Sciatic nerve (tissue), 2 donors: ENCODE results near the gene LDLRAD4. TPM values are rescaled to one million over a fixed set of nuclear protein-coding genes. Genes with fewer than 3 reads are reported as not detected.
"Not testable (repeated sequence)": the region's sequence is repeated elsewhere in the genome, so short reads cannot be mapped to it uniquely, and the experiment has no call there.

ENCODE experiments used
- ATAC-seq: fragments of 200-7000 bp; cut with Tn5 transposase; one replicate; pipeline ENCODE4 v1.9.1; 2020; ENCODE audit warnings: mild to moderate bottlenecking, moderate library complexity
- DNase-seq: peaks from one replicate; pipeline ENCODE4 v3.0.0-alpha.2; 2020; ENCODE audit warnings: low spot score
- intact Hi-C: fragments of 100-400 bp; cut with DNase I; formaldehyde crosslinking; loops from one replicate; pipeline ENCODE4 v1.14.2; 2022
- total RNA-seq: library from RNA; stranded (reverse); fragmentation: NEBNext Ultra II Directional; extraction: Animal tissue kit (Norgen Biotek cat#: 25700); gene quantifications from one replicate; pipeline ENCODE4 v1.2.1, GENCODE V29; 2021
- donor health status: DM: no; HTN: no; CAD: no.
- donor health status: DM: no; HTN: no; CAD: no.

Gene LDLRAD4
- total RNA-seq, 1 donor from 2014 or later: 27.1 TPM

DNA sequence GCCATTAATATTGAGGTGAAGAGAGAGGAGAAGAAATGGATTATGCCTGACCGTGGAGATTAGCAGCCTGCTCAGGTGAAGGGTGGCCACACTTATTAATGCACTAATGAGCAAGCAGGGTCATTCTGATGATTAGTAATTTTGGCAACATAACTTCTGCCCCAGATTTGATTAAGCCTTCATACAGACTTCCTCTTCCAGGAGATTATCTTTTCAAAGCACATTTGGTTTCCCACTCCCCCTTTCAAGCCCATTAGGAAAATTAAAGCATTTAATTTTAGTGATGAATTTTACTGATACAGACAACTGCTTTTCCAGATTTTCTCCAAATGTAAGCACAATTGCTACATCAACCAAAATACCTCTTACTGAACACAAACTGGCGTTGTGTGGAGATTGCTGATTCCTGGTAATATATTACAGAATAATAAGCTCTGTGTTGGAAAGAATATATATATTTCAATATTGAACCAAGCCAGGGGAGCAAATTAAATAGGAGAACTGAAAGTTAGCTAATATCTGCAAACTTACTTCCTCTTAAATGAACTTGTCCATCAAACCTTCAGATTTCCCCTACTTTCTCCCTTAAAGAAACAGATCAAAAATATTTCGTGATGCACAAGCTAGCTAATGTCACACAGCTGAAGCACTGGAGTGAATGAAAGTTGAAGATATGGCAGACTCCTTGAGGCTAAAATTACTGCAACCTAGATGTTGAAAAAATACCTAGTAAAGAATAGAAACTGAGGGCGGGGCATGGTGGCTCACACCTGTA, 367.0 kb downstream of the LDLRAD4 start:
- no peak for ATAC-seq
- DNase-seq: no peak
- intact Hi-C loops: no loop called here

DNA sequence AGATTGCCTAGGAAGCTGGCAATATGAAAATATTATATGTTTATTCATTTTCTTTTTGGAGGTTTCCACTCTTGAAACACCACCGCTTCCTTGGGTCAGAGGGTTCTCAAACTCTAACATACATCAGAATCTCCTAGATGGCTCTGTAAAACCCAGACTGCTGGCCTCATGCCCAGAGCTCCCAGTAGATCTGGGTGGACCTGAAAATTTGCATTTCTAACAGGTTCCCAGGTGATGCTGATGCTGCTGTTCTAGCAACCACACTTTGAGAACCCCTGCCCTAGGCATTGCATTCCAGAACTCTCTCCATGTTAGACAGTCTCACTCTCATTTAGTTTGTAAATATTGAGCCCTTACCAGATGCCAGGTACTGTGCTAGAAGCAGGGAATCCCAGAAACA, 368.4 kb downstream of the LDLRAD4 start:
- intact Hi-C loops: no loop called here
- DNase-seq (no peak), ATAC-seq (no peak)

DNA sequence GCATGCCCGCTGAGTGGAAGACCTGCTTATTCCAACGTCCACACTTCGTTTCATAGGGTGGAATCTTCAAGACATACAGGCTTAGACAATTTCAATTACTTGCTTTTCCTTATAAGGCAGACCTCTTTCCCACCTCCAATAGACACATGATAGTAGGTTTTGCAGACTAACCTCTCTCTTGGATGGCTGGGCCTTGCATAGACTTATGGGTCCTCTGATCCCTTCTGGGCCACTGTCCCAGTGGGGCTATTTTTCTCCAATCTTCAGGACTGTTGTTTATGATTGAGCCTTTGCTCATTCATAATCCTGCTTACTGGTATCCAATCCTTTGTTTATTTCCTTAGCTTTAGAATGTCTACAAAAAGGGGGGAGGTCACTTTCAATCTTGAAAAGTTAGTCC, 368.9 kb downstream of the LDLRAD4 start:
- ATAC-seq (no peak), DNase-seq (no peak)
- intact Hi-C loops: no loop called here

DNA sequence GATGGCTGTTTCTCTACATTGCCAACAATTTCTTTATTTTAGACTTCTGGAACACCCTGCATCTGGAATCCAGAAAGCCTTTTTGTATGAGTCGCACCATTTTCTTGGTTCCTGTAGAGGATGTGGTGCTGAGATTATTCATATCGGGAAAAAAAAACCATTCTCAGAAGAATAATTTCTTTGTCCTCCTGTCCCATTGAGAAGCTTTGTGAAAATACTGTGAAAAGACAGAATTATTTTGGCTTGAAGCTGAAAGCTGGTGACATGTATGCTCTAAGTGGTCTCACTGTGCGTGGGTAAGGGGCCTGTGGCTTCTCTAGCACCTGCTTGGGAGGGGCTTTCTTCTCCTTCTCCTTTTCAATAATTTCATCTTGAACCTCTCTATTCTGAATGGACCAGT, 369.4 kb downstream of the LDLRAD4 start:
- no peak for DNase-seq
- intact Hi-C loops: no loop called here
- no peak for ATAC-seq

DNA sequence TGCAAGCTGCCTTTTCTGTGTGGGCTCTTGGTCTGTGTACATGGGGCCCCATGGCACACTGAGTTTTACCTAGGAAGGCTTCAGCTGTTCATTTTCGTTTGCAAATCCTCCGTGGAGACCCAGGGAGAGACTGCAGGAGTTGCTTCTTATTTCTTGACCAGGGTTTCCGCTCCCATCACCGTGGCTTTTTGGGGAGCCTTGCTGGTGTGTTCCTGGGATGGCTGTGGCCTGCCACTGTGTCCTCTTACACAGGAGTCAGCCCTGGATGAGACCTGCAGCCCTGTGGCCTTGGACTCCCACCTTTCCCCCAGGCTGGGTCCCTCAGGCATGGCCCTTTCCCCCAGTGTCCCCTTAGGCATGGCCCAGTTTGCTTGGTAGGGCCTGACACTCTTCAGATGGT, 370.8 kb downstream of the LDLRAD4 start:
- intact Hi-C loops: no loop called here
- ATAC-seq (no peak), DNase-seq (no peak)

DNA sequence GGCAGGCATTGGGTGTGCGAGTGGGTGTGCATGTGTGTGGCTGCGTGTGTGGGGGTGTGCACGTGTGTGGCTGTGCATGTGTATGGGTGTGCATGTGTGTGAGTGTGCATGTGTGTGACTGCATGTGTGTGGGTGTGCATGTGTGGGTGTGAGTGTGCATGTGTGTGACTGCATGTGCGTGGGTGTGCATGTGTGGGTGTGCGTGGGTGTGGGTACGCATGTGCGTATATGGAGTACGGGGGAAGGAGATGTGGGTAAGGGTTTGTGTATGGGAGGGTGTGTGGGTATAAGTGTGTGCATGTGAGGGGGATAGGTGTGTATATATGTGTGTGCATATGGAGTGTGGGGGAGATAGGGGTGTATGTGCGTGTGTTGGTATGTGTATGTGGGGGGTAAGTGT, 371.4 kb downstream of the LDLRAD4 start:
- intact Hi-C loops: no loop called here
- ATAC-seq (no peak), DNase-seq (no peak)

DNA sequence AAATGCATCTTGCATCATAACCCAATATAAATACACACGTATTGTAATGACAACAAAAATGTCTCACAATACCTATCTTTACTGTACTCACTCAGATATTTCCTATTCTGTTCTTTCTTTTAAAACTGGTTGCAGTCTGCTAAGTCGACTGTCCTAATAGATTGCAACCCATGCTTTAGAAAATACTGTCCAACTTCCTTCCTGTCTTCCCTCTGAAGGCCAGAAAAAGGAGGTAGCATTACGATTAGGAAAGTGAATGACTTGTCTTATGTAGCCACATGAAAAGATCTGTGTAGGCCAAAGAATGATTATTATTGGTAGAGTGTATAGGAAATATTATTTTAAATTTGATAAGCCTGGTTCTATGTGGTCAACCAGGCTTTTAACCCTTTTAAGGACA, 373.7 kb downstream of the LDLRAD4 start:
- no peak for DNase-seq
- intact Hi-C loops: no loop called here
- no peak for ATAC-seq

DNA sequence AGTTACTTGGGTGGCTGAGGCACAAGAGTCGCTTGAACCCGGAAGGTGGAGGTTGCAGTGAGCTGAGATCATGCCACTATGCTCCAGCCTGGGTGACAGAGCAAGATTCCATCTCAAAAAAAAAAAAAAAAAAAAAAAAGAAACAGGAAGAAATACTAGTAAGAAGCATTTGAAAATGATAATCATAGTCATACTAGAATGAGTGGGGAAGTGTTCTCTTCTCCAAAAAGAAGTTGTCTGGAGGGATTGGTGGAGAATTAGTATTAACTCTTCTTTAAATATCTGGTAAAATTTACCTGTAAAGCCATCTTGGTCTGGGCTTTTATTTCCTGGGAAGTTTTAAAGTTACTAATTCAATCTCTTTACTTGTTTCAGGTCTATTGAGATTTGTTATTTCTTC, 376.0 kb downstream of the LDLRAD4 start:
- DNase-seq (no peak), ATAC-seq (no peak)
- intact Hi-C loops: no loop called here

DNA sequence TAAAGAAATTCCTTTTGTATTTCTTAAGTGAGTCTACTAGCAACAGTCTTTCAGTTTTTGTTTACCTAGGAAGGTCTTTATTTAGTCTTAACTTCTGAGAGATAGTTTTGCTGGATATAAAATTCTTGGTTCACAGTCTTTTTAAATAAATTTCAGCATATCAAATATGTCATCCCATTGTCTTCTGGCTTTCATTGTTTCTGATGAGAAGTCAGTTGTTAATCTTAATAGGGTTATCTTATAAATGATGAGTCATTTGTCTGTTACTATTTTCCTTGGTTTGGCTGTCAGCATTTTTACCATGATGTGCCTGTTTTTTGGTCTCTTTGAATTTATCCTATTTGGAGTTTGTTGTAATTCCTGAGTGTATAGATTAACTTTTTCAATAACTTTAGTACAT, 378.5 kb downstream of the LDLRAD4 start:
- intact Hi-C loops: no loop called here
- ATAC-seq (no peak), DNase-seq (no peak)

DNA sequence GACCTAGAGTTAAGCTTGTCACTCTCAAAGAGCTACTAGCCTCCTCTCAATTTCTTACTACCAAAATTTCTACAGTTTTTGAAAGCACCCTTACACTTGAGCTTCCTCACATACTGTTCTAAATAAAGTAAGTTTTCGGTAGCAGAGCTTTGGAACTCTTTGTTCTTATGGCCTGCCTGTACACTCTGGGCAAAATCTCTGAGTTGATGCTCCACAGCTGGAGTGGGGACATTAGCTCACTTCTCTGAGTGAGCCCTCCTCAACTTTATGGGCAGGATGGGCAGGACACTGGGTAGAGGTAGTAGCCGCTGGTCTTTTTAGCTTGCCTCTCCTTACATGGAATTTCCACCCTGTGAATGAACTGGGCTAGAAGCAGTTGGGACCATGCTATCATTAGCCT, 380.0 kb downstream of the LDLRAD4 start:
- no peak for ATAC-seq
- DNase-seq: no peak
- intact Hi-C loops: no loop called here

DNA sequence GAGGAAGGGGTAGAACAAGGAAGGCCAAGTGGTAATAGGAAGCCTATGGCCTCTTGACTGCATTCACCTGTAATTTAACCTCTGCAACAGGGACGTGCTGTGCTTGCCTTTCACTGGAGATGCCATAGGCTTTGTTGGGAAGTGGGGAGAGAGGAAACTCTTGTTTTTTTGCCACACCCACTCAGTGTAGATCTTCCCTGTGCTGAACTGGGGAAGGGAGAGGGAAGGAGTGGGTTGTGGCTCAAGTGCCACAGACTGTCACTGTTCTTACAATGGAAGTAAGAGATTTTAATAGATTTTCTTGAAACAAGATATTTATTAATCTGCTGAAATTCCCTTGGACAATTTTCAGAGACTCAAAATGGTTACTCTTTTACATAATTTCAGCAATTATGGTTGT, 380.5 kb downstream of the LDLRAD4 start:
- intact Hi-C loops: no loop called here
- no peak for DNase-seq
- no peak for ATAC-seq

DNA sequence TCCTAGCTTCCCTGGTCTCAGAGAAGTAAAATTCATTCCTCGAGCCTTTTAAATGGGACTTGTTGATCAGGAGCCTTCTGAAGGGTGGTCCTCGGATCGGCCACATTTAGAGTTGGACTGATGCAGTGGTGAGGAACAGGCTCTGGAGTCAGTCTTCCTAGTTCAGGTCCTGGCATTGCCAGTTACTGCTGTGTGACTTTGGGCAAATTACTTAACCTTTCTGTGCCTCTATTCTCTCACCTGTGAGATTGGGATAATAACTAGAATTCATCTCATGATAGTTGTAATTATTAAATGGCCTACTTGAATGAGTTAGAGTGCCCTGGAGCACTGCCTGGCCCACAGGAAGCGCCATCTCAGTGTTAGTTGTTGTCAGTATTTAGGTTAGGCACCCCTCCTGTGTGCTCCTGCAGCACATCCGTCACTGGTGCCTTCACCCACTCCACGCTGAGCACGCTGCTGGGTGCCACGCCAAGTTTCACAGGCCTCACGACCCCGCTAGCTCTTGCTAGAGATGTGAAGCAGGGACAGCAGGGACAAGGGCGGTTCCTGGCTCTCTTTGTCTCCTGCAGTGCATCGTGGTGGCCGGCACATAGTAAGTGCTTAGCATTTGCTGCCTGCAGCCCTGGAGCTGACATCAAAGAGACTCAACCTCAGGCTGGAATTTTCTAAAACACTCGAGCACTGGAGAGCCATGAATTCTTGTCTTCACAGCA, 384.9 kb downstream of the LDLRAD4 start:
- no peak for DNase-seq
- ATAC-seq: no peak
- intact Hi-C loops: no loop called here

DNA sequence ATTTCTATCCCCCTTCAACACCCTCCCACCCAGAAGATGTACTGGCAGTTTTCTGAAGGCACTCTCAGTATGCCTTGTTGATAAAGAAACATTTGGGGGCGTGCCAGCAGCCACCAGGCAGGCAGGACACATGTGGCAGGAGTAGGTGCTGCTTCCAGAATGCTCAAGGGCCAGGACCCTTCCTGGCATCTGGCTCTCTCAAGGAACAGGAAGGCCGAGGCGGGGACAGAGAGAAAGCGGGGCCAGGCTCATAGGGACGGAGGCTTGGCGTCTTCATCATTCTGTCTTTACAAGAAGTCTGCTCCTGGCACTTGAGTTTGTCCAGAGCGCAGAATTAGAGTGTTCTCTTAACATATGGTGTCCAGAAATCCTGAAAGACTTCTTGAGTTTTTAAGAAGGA, 386.2 kb downstream of the LDLRAD4 start:
- no peak for ATAC-seq
- intact Hi-C loops: no loop called here
- DNase-seq: no peak

DNA sequence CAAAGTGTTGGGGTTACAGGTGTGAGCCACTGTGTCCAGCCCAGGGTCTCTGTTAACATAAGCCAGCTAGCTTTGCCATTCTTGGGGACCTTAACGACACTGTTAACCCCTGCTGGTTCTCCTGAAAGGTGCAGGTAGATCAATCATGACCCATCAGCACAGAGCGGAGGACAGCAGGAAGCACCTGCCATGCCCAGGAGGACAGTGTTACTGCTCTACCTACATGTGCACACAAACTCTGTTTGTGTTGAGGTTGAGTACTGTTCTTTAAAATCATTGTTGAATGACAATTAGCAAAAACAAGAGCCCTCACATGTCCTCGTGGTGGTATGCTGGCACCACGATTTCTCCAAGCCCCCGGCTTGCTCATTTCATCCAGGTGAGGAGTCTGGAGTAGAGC, 386.9 kb downstream of the LDLRAD4 start:
- intact Hi-C loops: no loop called here
- DNase-seq (no peak), ATAC-seq (no peak)

DNA sequence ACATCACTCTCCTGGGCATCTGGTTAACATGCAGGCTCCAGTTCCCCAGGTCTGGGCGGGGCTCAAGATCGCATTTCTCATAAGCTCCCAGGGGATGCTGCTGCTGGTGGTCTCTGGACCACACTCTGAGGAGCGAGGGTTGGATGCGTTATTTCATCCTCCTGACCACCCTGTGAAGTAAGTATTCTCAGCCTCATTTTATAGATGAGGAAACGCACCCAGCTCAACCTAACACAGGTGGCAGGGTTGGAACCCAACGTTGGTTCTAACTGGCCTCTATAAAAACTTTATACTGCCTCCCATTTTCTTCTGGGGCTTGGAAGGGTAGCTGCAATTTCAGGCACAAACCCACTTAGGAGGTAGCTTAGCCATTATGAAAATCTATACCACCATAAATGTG, 387.3 kb downstream of the LDLRAD4 start:
- intact Hi-C loops: no loop called here
- DNase-seq: no peak
- ATAC-seq: no peak

DNA sequence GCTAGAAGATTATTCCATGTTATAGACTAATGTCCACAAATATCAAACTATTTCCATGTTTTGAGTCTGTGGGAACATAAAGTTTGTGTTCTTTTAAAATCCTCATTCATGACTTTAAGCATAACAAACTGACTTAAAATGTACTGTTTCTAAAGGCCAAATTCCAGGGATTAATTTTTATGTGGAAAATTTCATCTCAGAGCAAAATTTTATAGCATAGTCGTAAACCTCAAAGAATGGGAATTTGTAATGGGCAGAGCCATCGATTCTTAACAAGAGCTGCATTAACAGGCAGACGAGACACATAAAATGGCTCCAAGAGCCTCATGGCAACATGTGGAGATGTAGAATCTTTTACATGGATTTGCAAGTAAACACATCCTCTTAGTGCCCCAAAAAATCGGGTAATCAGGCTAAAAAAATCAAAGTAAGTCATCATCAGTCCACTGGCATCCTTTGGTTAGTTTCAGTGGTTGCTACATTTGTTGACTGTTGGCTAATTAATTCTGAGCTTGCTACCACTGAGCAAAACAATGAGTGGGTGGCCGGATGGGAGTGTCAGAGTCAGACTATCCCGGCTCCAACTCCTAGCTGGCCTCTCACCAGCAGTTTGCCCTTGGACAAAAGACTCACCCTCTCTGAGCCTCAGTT, 388.2 kb downstream of the LDLRAD4 start:
- ATAC-seq: no peak
- DNase-seq: no peak
- intact Hi-C loops: no loop called here

DNA sequence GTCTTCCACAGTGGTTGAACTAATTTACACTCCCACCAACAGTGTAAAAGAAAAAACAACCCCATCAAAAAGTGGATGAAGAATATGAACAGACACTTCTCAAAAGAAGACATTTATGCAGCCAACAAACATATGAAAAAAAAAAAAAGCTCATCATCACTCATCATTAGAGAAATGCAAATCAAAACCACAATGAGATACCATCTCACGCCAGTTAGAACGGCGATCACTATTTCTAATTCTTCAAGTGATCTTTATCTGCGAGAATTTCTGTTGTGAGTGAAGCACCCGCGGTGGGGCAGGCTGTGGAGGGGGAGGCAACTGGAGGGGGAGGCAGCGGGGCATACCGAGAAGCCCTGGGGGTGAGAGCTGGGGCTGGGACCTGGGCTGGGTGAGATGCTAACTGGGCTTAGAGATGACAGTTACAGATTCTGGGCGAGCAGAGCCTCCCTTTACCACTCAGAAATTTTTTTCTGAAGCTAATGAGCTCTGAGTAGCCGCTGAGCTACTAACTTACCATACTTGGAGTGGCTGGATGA, 389.5 kb downstream of the LDLRAD4 start:
- ATAC-seq, DNase-seq, intact Hi-C loops: not testable (repeated sequence)

DNA sequence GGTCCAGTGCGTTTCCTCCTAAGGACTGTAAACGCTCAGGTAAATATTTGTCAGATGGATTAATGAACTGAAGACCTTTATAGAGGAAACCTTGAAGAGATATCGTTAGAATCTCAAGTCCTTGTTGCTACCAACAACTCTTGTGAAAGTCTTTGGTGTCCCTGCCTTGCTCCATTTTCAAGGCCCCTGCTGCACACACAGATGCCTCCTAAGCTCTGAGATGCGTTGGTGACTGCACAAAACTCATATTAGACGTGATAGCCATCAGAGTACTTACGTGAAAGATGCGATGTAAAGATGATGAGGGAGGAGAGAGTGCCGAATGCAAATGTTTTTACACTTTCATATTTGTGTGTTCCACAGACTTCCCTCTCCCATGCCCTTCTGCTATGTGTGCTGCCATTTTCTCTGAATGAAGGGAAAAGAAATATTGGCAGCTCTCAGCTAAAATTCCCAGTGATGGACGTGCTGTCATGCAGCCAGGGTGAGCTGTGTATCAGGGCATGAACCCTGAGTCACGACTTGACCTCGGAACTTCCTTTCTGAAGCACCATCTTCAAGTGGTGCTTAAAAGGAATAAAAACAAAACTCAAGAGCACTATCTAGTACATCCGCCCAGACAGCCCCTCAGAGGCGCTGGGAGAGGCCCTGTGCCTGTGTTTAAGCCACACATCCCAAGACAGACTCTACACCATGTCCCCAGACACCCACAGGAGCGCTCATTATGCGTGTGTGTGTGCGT, 390.4 kb downstream of the LDLRAD4 start:
- DNase-seq: no peak
- intact Hi-C loops: no loop called here
- no peak for ATAC-seq

DNA sequence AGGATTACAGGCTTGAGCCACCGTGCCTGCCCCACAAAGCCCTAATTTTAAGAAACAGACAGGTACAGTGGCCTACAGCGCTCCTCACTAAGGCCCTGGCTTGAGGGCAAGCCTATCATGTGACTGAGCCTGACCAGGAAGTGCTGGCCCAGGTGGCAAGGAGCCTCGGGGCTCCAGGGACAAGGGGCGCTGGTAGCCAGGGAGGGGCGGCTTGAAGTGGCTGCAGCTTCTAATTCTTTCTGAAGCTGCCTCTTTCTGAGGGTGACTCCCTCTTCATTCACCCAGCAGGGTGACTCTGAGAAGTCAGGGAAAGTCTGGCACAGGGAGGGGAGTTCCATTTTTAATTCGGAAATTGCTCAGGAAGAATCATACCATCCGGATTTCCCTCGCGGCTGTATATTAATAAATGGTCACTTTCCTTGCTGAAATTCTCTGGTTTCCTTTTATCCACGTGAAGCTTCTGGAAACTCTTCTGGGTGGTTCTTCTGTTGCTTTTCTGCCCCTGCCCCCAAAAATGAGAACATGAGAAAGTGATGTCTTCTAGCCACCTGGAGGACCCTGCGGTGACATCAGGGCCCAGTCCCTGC, 392.1 kb downstream of the LDLRAD4 start:
- intact Hi-C loops: no loop called here
- ATAC-seq (no peak), DNase-seq (no peak)
